Left colon (tissue), 2 donors: ENCODE results near the gene CRHR1. TPM values are rescaled to one million over a fixed set of nuclear protein-coding genes. Genes with fewer than 3 reads are reported as not detected.
"Not testable (repeated sequence)": the region's sequence is repeated elsewhere in the genome, so short reads cannot be mapped to it uniquely, and the experiment has no call there.

ENCODE experiments used
- ATAC-seq: fragments of 200-7000 bp; cut with Tn5 transposase; one replicate; pipeline ENCODE4 v1.9.1; 2020; ENCODE audit warnings: mild to moderate bottlenecking, moderate library complexity
- DNase-seq, 2 donors: peaks; one replicate each; pipeline ENCODE4 v3.0.0-alpha.2; 2020
- intact Hi-C, 2 donors: fragments of 100-400 bp; cut with DNase I in 1 of 2; cut with micrococcal nuclease in 1 of 2; formaldehyde crosslinking; loops; one replicate each; pipeline versions ENCODE4 v1.11.2 to v1.14.0; 2022; cut with DNase I, micrococcal nuclease
- long read RNA-seq: library from polyadenylated mRNA; unstranded; transcript quantifications from one replicate; pipeline ENCODE4 v2.0.0, GENCODE V29; 2021
- total RNA-seq, 2 donors: library from RNA; stranded (reverse); fragmentation: NEBNext Ultra II Directional; extraction: Animal tissue kit (Norgen Biotek cat#: 25700); gene quantifications; one replicate each; pipeline ENCODE4 v1.2.1, GENCODE V29; 2021
- donor health status: DM: no; HTN: no; CAD: no.
- donor health status: DM: yes; HTN: yes; CAD: no.

Gene CRHR1
- total RNA-seq = not detected
- long read RNA-seq = 0 reads

GRCh38 chr17:45784293-45784740 is at the start of gene CRHR1:
Gene CRHR1, plus strand, starts transcription at chr17:45784320. Its CDS starts 225 bp downstream, at chr17:45784545.
- intact Hi-C loops = no loop called here
- ATAC-seq = no peak
- DNase-seq = no peak

DNA sequence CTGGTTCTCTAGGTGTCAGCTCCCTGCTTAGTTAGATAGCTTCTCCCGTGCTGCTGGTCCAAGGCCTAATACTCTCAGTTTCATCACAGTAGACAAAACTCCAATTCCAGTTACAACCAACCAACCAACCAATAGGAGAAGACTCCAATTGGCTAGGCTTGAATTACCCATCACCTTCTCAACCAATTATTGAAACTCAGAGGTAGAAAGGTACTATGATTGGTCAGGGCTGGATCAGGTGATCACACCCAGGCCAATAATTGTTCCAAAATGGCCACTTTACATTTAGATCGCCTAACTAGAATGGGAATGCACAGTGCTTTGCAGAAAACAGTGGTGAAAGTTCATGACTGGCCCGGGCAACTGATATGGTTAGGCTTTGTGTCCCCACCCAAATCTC is 49.5 kb upstream of the CRHR1 start:
- DNase-seq (no peak), ATAC-seq (no peak)
- intact Hi-C loops = no loop called here

DNA sequence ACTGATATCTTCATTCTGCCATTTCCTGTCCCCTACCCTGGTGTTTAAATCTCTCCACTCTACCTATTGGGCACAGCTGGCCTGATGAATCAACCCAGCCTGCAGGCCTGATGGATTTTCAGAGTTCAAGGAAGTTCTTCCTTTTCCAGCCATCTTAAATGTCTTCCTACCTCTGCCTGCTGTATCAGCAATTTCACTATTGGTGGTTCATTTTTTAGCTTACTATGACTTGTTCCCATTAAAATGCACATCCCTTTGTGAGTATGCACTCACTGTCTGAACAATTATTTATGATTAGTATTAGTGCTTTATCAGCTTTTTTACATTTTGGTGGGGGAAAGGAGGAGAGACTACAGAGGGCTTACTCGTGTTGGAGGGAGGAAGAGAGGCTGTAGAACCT is 48.6 kb upstream of the CRHR1 start:
- DNase-seq = no peak
- intact Hi-C loops = no loop called here
- no peak for ATAC-seq

DNA sequence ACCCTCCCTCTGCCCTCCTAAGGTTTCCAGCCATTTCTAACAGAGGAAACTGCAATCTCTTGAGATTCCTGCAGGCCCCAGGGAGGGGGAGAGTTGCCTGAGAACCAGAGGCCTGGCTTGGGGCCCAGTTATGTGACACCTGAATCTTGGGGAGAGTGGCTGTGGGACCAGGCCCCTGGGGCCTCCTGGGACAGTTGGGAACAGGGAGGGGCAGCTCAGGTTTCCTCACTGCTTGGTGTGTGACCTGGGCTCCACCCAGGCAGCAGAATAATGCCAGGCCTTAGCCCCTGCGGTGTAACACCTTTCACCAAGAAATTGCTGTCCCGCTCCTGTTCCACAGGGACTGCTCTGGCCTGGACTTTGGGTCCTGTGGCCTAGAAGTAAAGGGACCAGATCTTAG is 44.3 kb upstream of the CRHR1 start:
- intact Hi-C loops = no loop called here
- ATAC-seq (no peak), DNase-seq (no peak)

DNA sequence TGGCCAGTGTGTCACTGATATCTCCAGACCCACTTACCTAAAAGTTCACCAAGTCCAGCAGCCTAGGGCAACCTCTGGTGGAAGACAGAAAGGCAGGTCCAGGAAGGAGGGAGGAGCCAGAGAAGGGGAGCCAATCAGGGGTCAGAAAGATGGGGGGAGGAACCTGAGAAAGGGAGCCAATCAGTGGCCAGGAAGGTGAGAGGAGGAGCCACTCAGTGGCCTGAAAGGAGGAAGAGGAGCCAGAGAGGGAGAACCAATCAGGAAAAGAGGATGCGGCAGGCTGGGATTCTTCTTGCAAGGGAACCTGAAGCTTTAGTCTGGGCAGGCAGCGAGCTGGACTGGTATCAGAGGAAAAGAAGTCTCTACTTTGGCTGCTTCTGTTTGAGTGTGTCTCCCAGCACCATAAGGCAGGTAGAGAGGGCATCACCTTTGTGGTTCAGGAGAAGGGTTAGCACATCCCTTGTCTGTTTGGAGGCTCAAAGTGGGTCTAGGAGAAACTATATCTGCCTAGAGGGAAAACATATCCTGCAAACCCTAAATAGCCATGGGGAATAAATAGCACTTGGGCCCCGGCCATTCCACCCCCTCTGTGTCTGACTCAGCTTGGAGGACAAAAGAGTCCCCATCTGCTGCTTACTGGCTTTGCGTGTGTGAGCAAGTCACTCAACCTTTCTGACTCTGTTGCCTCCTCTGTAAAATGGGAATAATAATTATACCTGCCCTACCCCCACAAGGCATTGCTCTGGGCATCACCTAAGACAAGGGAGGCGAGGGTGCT is 43.4 kb upstream of the CRHR1 start:
- DNase-seq (no peak), ATAC-seq (peak; percentile 40)
- intact Hi-C loops = no loop called here

GRCh38 chr17:45742251-45742650 is 41.9 kb upstream of the CRHR1 start:
- ATAC-seq (no peak), DNase-seq (no peak)
- intact Hi-C loops = no loop called here

GRCh38 chr17:45743626-45744326 is 40.3 kb upstream of the CRHR1 start:
- ATAC-seq = no peak
- intact Hi-C loops = no loop called here

DNA sequence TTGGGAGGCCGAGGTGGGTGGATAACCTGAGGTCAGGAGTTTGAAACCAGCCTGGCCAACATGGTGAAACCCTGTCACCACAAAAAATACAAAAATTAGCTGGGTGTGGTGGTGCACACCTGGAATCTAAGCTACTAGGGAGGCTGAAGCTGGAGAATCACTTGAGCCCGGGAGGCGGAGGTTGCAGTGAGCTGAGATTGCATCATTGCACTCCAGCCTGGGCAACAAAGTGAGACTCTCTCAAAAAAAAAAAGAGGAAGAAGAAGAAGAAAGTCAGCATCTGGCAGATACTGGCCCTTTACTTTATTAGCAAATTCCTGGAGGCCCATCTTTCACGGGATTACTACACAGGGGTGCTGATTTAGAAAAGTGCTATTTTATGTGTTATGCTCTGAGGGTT is 39.3 kb upstream of the CRHR1 start:
- DNase-seq, intact Hi-C loops, ATAC-seq: not testable (repeated sequence)

More at GRCh38 chr17:45743626-45744326, 40.3 kb upstream of the CRHR1 start:
- DNase-seq = no peak

- no peak for DNase-seq
- ATAC-seq = no peak
- intact Hi-C loops = no loop called here
Measured at GRCh38 chr17:45745601-45746494, 38.3 kb upstream of the CRHR1 start.

- intact Hi-C loops = no loop called here
- DNase-seq = no peak
- no peak for ATAC-seq
Measured at GRCh38 chr17:45747911-45748310, 36.2 kb upstream of the CRHR1 start.

GRCh38 chr17:45748731-45749310 is 35.3 kb upstream of the CRHR1 start:
- intact Hi-C loops = no loop called here
- no peak for ATAC-seq
- no peak for DNase-seq

GRCh38 chr17:45749831-45750335 is 34.2 kb upstream of the CRHR1 start:
- DNase-seq = no peak
- ATAC-seq = no peak
- intact Hi-C loops = no loop called here

- intact Hi-C loops = no loop called here
- ATAC-seq (no peak), DNase-seq (no peak)
Measured at GRCh38 chr17:45750779-45751440, 33.2 kb upstream of the CRHR1 start.

DNA sequence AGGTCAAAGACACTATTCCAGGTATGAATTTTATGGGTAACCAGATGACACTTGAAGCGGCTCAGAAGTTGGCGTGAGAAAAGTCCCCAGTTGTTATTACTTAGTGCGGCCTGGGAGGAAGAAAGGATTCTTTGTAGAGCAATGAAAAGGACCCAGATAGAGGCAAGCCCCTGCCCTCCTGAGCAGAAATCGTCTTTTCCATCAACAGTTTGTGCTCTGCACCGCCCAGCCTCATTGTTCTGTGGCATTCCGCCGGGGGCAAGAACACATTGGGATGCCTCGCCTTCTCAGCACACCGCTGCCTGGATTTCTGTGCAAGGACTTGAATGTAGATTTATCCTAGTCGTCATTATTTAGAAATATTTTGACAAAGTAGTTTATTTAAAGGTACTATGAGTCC is 32.7 kb upstream of the CRHR1 start:
- DNase-seq = no peak
- intact Hi-C loops = no loop called here
- ATAC-seq = no peak

- DNase-seq (no peak), ATAC-seq (no peak)
- intact Hi-C loops = no loop called here
Measured at GRCh38 chr17:45752246-45752645, 31.9 kb upstream of the CRHR1 start.

DNA sequence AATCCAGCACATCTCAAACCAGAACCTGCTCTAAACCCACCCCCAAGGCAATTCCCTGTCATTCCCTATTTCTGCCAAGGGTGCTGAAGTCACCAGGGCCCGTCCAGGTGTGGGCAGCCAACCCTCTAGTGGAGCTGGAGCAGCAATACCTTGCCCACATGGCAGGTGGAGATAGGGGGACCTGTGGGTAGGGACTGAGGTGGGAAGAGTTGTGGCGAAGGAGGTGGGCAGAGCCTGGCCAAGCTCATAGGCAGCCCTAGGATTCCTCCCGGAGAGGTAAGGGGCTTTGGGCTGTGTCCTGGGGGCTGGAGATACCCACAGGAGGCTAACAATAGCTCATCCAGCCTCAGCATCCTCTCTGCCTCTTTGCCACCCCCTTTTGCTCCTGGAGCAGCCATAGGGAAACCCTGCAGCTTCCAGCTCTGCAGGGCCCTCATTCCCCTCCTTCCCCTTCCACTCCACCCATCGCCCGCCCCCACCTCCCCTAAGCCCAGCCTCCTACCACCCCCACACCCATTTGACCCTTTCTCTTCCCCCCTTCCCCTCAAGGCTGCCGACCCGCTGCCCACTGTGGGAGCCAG is 30.4 kb upstream of the CRHR1 start:
- ATAC-seq = no peak
- intact Hi-C loops = no loop called here
- no peak for DNase-seq

DNA sequence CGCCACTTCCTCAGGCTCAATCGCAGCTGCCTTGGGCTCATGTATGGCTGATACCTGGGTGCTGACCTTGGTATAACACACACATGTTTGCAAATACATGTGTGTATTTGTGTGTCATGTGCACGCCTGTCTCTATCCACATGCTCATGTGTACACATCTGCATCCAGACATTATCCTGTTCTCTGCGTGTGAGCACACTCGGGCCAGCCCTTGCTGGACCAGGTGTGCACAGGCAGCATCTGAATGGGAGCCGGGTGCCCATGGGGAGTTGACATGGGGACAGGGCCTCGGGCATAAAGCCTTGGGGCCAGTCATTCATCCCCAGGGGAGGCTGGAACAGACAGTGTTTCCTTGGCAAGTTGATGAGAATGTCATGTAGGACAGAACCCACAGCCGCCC is 29.1 kb upstream of the CRHR1 start:
- DNase-seq (no peak), ATAC-seq (no peak)
- intact Hi-C loops = no loop called here
